A673 (cell line): Measurements from ENCODE around the gene SYNJ2.

Experiments used
- CTCF ChIP-seq: fragments of 300-800, 200-600 bp; sonication (generic); conservative IDR thresholded peaks from 2 replicates; pipeline ENCODE4 v1.5.1; 2017; ENCODE audit warnings: low read depth, mild to moderate bottlenecking, antibody characterized with exemption, low read length, moderate library complexity, mixed read lengths
- EZH2 ChIP-seq: fragments of 200-600 bp; sonication (generic); IDR thresholded peaks from 2 replicates; pipeline ENCODE4 v1.6.1; 2017; ENCODE audit warnings: borderline replicate concordance, low read depth, mild to moderate bottlenecking, mixed read lengths, antibody characterized with exemption, low read length; ENCODE audit not compliant: poor library complexity, severe bottlenecking

- TF ChIP-seq CTCF (no peak), EZH2 (no peak)
Observed at GRCh38 chr6:157980288-157981131, 1.2 kb upstream of the SYNJ2 start.
